Peyer's patch (tissue), 4 donors: ENCODE results near the gene DPH2. TPM values are rescaled to one million over a fixed set of nuclear protein-coding genes. Genes with fewer than 3 reads are reported as not detected.

Source experiments
- DNase-seq, 3 donors: peaks; one replicate each; pipeline ENCODE4 v3.0.0-alpha.2; 2017 to 2019
- H3K27ac ChIP-seq, 4 donors: fragments of 200-600 bp; sonication (generic); one replicate each; pipeline ENCODE4 v1.5.1; 2016 to 2019
- H3K27me3 ChIP-seq, 2 donors: fragments of 200-600 bp; sonication (generic); one replicate each; pipeline ENCODE4 v1.5.1; 2019
- H3K36me3 ChIP-seq, 3 donors: fragments of 200-600 bp; sonication (generic); one replicate each; pipeline ENCODE4 v1.5.1; 2016 to 2019
- H3K4me1 ChIP-seq, 4 donors: fragments of 200-600 bp; sonication (generic); one replicate each; pipeline ENCODE4 v1.5.1; 2016 to 2019
- H3K4me3 ChIP-seq, 4 donors: fragments of 200-600 bp; sonication (generic); 1 replicate in 3 of 4; 2 replicates in 1 of 4; pipeline ENCODE4 v1.5.1; 2016 to 2019; ENCODE audit warnings: mild to moderate bottlenecking in 1 of 4
- H3K9me3 ChIP-seq, 4 donors: fragments of 200-600 bp; sonication (generic); one replicate each; pipeline ENCODE4 v1.5.1; 2016 to 2019; ENCODE audit warnings: mild to moderate bottlenecking in 1 of 4
- POLR2A ChIP-seq, 2 donors: fragments of 450-650 bp; IDR thresholded peaks; one replicate each; pipeline ENCODE4 v1.5.1; 2017; ENCODE audit warnings: antibody characterized with exemption in 2 of 2, mild to moderate bottlenecking in 2 of 2, moderate library complexity in 2 of 2
- total RNA-seq, 4 donors: library from RNA; depleted of rRNA; stranded (reverse); fragments of >200 nt; gene quantifications; one replicate each; pipeline ENCODE4 v1.1.0, GENCODE V29; 2016
- TF ChIP-seq, protein P1 (sequence below), 6 experiments: fragments of 450-650 bp in 4 of 6; fragments of 200-600 bp in 2 of 6; sonication (generic) in 1 of 6; IDR thresholded peaks; one replicate each; pipeline ENCODE4 v1.5.1; 2017 to 2019; ENCODE audit warnings: antibody characterized with exemption in 6 of 6, mild to moderate bottlenecking in 3 of 6, moderate library complexity in 1 of 6

The DPH2 gene
- total RNA-seq, 4 donors from 2014 or later, result 16.6 to 106 (median 38.6) TPM

DNA sequence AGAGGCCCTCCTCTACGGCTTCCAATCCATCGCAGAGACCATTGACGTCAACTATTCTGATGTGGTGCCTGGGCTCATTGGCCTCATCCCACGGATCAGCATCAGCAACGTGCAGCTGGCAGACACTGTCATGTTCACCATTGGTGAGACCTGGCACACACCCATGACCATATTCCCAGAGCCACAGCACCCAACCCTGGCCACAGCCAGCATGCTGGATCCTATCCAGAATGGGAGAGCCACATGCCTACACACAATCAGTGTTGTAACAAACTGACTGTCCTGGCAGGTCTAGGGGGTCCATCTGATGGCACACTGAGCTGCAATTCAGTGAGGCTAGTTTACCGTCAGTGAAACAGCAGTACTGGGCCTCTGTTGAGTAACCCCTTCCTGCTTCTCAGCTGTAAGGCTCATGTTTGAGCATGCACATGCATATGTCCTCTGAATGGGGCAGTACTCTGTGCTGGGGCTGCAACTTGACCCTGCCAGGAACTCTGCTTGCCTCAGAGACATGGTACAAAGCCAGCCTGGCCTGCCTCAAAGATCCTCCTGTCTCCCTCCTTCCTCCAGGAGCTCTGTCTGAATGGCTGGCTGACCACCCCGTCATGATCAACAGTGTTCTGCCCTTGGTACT, 12.3 kb upstream of the DPH2 start:
- H3K27me3 ChIP-seq, result no peaks in the 10 kb centered on the region
- H3K27ac ChIP-seq, result no peak overlapping the region
- H3K9me3 ChIP-seq, result no peaks in the 10 kb centered on the region
- H3K4me3 ChIP-seq, result no peak overlapping the region
- TF ChIP-seq, protein P1, sequence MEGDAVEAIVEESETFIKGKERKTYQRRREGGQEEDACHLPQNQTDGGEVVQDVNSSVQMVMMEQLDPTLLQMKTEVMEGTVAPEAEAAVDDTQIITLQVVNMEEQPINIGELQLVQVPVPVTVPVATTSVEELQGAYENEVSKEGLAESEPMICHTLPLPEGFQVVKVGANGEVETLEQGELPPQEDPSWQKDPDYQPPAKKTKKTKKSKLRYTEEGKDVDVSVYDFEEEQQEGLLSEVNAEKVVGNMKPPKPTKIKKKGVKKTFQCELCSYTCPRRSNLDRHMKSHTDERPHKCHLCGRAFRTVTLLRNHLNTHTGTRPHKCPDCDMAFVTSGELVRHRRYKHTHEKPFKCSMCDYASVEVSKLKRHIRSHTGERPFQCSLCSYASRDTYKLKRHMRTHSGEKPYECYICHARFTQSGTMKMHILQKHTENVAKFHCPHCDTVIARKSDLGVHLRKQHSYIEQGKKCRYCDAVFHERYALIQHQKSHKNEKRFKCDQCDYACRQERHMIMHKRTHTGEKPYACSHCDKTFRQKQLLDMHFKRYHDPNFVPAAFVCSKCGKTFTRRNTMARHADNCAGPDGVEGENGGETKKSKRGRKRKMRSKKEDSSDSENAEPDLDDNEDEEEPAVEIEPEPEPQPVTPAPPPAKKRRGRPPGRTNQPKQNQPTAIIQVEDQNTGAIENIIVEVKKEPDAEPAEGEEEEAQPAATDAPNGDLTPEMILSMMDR (IDR thresholded peaks at IDR 0.05), result no peak
- TF ChIP-seq POLR2A (IDR thresholded peaks at IDR 0.05), result no peak
- no peaks in the 10 kb centered on the region for H3K4me1 ChIP-seq
- peaks cover 0 to 57% (median 0%) of the 10 kb centered on the region in 3 donors for H3K36me3 ChIP-seq
- DNase-seq, result no peak

DNA sequence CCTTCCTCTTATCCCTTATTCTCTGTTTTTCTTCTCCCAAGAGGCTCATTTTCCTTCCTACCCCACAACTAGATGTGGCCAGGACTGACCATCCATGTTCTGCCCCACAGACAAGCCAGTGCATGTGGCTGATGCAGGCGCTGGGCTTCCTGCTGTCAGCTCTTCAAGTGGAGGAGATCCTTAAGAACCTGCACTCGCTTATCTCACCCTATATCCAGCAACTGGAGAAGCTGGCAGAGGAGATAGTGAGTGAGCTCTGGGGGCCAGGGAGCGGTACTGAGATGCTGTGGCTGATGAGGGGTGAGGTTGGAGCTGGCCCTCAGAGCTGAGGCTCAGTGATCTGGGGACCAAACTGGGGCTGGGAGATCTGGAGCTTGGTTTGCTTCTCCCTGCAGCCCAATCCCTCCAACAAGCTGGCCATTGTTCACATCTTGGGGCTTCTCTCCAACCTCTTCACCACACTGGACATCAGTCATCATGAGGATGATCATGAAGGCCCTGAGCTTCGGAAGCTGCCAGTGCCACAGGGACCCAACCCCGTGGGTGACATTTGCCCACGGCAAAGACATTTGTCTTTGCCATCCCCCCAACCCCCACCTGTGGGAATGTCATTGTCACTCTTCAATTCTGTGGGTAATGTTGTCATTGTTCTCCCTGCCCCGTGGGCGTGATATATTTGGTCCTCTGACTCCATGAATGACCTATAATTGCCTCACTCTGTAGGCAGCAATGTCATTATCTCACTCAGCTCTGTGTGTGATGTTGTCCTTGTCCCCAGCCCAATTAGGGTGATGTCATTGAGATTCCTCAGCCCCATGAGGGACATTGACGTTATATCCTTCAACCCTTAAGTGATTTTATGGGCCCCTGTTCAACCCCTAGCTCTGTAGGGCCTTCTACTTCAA, 11.2 kb upstream of the DPH2 start:
- H3K4me3 ChIP-seq, result no peak overlapping the region
- DNase-seq, result no peak
- no peaks in the 10 kb centered on the region for H3K27me3 ChIP-seq
- no peaks in the 10 kb centered on the region for H3K4me1 ChIP-seq
- no peak overlapping the region for H3K27ac ChIP-seq
- H3K9me3 ChIP-seq, result no peaks in the 10 kb centered on the region
- H3K36me3 ChIP-seq, result peaks cover 0 to 64% (median 0%) of the 10 kb centered on the region in 3 donors
- TF ChIP-seq, protein P1 (IDR thresholded peaks at IDR 0.05), result no peak
- no peak for TF ChIP-seq POLR2A (IDR thresholded peaks at IDR 0.05)

DNA sequence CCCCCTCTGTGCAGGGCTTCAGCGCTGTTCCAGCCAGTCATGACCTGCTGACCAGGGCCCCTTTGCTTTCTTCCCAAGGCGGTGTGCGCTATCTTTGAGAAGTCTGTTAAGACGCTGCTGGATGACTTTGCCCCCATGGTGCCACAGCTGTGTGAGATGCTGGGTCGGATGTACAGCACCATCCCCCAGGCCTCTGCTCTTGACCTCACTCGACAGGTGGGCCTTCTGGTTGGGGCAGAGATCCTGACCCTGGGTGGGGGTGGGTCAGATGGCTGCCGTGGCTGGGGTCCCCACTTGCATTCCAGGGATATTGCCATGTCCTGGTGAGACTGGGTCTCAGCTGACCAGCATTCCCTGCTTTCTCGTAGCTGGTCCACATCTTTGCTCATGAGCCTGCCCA, 9.0 kb upstream of the DPH2 start:
- Histone ChIP-seq H3K4me1 (no peaks in the 10 kb centered on the region), H3K36me3 (peaks cover 0 to 64% (median 0%) of the 10 kb centered on the region in 3 donors), H3K27ac (no peak overlapping the region), H3K9me3 (no peaks in the 10 kb centered on the region), H3K27me3 (no peaks in the 10 kb centered on the region), H3K4me3 (no peak overlapping the region)
- no peak for TF ChIP-seq POLR2A (IDR thresholded peaks at IDR 0.05)
- TF ChIP-seq, protein P1 (IDR thresholded peaks at IDR 0.05), result no peak
- DNase-seq, result no peak

DNA sequence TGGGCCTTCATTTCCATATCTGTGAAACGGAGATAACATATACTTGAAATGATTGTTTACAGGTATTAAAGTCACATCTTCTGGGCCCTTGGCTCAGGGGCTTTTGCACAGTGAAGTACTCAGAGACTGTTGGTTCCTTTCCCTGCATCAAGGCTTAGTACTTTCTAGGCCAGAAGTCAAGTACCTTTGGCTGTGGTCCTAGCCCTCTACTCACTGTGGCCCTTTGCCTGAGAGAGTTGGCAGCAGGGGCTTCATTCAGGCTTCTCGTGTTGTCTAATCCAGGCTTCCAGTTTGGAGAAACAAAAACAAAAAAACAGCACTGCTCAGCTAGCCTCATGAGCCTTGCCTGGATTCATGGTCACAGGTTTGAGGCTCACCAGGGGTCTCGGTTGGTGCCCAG, 8.1 kb upstream of the DPH2 start:
- H3K4me1 ChIP-seq, result no peaks in the 10 kb centered on the region
- H3K36me3 ChIP-seq, result peaks cover 0 to 58% (median 0%) of the 10 kb centered on the region in 3 donors
- DNase-seq, result no peak
- no peak overlapping the region for H3K4me3 ChIP-seq
- H3K9me3 ChIP-seq, result no peaks in the 10 kb centered on the region
- TF ChIP-seq, protein P1 (IDR thresholded peaks at IDR 0.05), result no peak
- no peak for TF ChIP-seq POLR2A (IDR thresholded peaks at IDR 0.05)
- no peaks in the 10 kb centered on the region for H3K27me3 ChIP-seq
- H3K27ac ChIP-seq, result no peak overlapping the region

DNA sequence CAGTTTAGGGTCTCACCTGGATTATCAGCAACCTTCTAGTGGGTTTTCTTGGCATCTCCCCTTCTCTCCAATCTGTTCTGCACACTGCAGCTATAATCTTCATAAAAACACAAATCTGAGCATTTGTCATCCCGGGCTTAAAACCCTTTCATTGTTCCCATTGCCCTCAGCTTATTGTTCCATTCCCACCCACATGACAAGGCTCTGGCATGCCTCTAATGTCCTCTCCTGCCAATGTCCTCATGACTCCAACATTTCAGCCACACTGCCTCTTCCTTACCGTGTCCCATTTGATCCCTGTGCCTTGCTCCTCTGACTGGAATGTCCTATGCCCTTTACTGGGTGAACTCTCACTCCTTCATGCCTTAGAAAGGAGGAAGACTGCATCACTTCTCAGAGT, 7.5 kb upstream of the DPH2 start:
- DNase-seq, result no peak
- H3K36me3 ChIP-seq, result peaks cover 0 to 55% (median 0%) of the 10 kb centered on the region in 3 donors

More for the DNA sequence above, 7.5 kb upstream of the DPH2 start:
- no peak for TF ChIP-seq POLR2A (IDR thresholded peaks at IDR 0.05)
- TF ChIP-seq, protein P1 (IDR thresholded peaks at IDR 0.05), result no peak
- H3K4me1 ChIP-seq, result no peaks in the 10 kb centered on the region
- H3K27ac ChIP-seq, result no peak overlapping the region
- H3K9me3 ChIP-seq, result no peaks in the 10 kb centered on the region
- H3K27me3 ChIP-seq, result no peaks in the 10 kb centered on the region
- H3K4me3 ChIP-seq, result no peak overlapping the region
